Tibial artery (tissue), 4 donors: Measurements from ENCODE around the gene SOBP.

ENCODE experiments used
- DNase-seq, 2 donors: peaks; one replicate each; pipeline ENCODE4 v3.0.0-alpha.2; 2019
- H3K27ac ChIP-seq, 2 donors: fragments of 200-600 bp; sonication (generic) in 1 of 2; 1 replicate in 1 of 2; 2 replicates in 1 of 2; pipeline ENCODE4 v1.5.1; 2018 to 2019; ENCODE audit warnings: mild to moderate bottlenecking in 1 of 2
- H3K27me3 ChIP-seq, 2 donors: fragments of 200-600 bp; sonication (generic) in 1 of 2; one replicate each; pipeline versions ENCODE4 v1.5.1 to v1.6.0; 2016 to 2019
- H3K36me3 ChIP-seq, 3 donors: fragments of 200-600 bp; sonication (generic) in 2 of 3; one replicate each; pipeline ENCODE4 v1.5.1; 2016 to 2019; ENCODE audit warnings: mild to moderate bottlenecking in 2 of 3
- H3K4me1 ChIP-seq, 4 donors: fragments of 200-600 bp; sonication (generic) in 2 of 4; 1 replicate in 3 of 4; 2 replicates in 1 of 4; pipeline ENCODE4 v1.5.1; 2016 to 2019
- H3K4me3 ChIP-seq, 2 donors: fragments of 200-600 bp; sonication (generic) in 1 of 2; 1 replicate in 1 of 2; 2 replicates in 1 of 2; pipeline ENCODE4 v1.5.1; 2018 to 2019; ENCODE audit warnings: mild to moderate bottlenecking in 2 of 2
- H3K9me3 ChIP-seq, 3 donors: fragments of 200-600 bp; sonication (generic) in 1 of 3; one replicate each; pipeline ENCODE4 v1.5.1; 2016 to 2019
- intact Hi-C: fragments of 100-400 bp; cut with DNase I; formaldehyde crosslinking; loops from one replicate; pipeline ENCODE4 v1.15.0; 2023; ENCODE audit warnings: low total_unique reads
- TF ChIP-seq, protein P1 (sequence below), 2 experiments: fragments of 200-600 bp in 1 of 2; fragments of 450-650 bp in 1 of 2; IDR thresholded peaks; one replicate each; pipeline ENCODE4 v1.5.1; 2017 to 2019; ENCODE audit warnings: antibody characterized with exemption in 2 of 2, mild to moderate bottlenecking in 1 of 2, moderate library complexity in 1 of 2

SOBP gene

DNA sequence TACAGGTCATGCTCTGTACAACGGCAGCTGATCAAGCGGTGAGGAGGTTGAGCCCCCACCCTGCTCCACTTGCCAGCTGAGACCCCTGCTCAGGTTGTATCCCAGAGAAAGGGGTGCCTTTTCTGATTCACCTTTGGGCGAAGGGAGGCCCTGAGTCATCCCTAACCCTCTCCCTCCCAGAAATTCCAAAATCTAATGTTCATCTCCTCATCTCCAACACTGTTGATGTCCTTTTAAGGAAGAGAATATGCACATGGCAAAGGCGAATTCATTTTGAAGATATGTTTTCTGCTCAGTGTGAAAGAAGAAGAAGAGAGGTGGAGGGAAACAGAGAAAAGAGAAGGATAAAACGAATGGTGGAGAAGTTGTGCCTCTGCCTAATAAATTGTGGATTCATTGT lies 213.7 kb downstream of the SOBP start:
- Histone ChIP-seq H3K27ac (no peak overlapping the region), H3K4me1 (peaks cover 0 to 4% (median 0%) of the 10 kb centered on the region in 4 donors), H3K36me3 (no peaks in the 10 kb centered on the region), H3K4me3 (no peak overlapping the region), H3K9me3 (no peaks in the 10 kb centered on the region), H3K27me3 (no peaks in the 10 kb centered on the region)
- TF ChIP-seq, protein P1, sequence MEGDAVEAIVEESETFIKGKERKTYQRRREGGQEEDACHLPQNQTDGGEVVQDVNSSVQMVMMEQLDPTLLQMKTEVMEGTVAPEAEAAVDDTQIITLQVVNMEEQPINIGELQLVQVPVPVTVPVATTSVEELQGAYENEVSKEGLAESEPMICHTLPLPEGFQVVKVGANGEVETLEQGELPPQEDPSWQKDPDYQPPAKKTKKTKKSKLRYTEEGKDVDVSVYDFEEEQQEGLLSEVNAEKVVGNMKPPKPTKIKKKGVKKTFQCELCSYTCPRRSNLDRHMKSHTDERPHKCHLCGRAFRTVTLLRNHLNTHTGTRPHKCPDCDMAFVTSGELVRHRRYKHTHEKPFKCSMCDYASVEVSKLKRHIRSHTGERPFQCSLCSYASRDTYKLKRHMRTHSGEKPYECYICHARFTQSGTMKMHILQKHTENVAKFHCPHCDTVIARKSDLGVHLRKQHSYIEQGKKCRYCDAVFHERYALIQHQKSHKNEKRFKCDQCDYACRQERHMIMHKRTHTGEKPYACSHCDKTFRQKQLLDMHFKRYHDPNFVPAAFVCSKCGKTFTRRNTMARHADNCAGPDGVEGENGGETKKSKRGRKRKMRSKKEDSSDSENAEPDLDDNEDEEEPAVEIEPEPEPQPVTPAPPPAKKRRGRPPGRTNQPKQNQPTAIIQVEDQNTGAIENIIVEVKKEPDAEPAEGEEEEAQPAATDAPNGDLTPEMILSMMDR (IDR thresholded peaks at IDR 0.05): no peak
- no peak for DNase-seq
- intact Hi-C loops: no loop called here

DNA sequence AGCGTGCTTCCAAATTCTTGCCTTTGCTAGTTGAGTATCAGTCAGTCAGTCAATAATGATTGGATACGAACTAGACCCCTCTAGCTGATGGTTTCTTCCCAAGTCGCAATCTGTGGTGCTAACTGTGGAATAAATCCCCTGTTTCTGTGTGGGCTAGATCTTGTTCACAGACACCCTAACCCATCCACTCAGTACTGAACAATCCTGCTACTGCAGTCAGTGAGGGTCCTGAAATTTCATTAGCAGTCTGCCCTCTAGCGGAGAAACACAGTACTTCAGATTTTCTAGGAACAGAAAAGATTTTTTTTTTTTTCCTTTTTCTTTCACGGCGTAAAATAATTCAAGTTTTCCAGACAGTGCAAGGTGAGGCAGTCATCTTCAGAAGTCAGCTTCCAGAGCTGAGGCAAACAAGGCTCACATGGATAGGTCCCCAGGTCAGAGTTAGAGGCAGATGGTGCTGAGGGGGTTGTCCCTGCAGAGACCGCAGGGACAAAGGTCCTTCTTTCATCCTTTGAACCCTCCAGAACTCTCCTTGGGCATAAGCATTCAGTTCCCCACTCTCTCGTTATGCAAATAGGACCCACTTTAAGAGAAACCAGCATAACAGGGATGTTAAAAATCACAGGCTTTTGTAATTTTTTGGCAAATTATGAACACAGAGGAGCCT lies 214.6 kb downstream of the SOBP start:
- intact Hi-C loops: no loop called here
- no peaks in the 10 kb centered on the region for H3K9me3 ChIP-seq
- DNase-seq: no peak
- no peak overlapping the region for H3K27ac ChIP-seq
- no peaks in the 10 kb centered on the region for H3K27me3 ChIP-seq
- no peak overlapping the region for H3K4me3 ChIP-seq
- TF ChIP-seq, protein P1 (IDR thresholded peaks at IDR 0.05): peak; percentile 69 to 75
- no peaks in the 10 kb centered on the region for H3K36me3 ChIP-seq
- peaks cover 0 to 4% (median 0%) of the 10 kb centered on the region in 4 donors for H3K4me1 ChIP-seq

DNA sequence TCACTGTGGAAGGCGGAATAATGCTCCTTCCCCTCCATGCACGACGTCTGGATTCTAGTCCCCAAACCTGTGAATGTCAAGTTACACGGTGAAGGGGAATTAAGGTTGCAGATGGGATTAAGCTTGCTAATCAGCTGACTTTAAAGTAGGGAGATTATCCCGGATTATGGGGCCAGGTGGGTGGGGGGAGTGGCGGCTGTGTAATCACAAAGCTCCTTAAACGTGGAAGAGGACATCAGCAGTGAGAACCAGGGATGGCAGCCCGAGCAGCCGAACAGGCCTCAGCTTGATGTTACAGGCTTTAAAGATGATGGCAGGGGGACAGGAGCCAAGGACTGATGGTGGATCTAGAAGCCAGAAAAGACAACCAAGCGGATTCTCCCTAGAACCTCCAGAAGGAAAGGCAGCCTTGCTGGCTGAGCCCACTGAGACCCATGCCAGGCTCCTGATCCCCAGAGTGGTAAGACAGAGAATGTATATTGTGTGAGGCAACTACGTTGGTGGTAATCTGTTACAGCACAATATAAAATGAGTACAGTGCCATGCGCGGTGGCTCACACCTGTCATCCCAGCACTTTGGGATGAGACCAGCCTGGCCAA lies 216.7 kb downstream of the SOBP start:
- TF ChIP-seq, protein P1 (IDR thresholded peaks at IDR 0.05): no peak
- H3K36me3 ChIP-seq: no peaks in the 10 kb centered on the region
- intact Hi-C loops: no loop called here
- H3K4me3 ChIP-seq: no peak overlapping the region
- H3K9me3 ChIP-seq: no peaks in the 10 kb centered on the region
- no peak for DNase-seq
- H3K27ac ChIP-seq: no peak overlapping the region
- H3K4me1 ChIP-seq: peaks cover 0 to 4% (median 0%) of the 10 kb centered on the region in 4 donors
- H3K27me3 ChIP-seq: no peaks in the 10 kb centered on the region

DNA sequence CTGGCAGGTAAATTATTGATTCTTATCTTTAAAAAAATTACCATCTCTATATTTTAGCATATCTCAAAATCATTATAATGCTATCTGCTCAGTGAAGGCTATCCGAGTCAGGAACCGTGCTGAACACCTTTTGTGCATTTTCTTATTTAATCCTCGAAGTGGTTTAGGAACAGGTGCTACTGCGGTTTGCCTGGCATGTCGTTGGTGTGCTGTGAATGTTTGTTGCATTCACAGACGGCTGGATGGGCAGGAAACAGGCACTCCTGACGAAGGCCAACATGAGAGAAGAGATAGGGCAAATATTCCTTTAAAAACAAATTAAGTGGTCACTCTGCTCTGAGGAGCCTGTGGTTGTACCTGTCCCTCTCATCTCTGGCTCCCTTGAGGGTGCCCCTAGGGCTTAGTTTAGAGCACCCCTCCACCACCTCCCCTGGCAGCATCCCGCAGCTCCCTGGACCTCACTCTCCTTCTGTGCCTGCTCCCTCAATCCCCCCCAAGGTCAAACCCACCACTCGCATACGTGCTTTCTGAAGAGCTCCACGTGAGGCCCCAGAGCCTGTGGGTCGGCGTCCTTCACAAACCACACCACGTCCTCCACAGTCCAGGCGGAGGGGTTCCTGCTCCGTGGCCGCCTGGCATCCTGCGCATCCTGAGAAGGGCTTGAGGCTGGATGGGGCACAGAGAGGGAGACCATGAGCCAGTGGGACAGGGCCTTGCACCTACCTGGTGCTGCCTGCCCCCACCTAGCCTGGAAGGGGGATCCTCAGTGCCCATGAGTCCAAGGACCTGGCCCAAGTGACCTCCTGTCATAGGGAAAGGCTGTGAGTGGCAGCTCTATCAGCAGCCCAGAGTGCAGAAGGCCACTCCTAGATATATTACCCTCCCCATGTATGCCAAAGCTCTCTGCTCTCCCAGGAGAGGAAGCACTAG lies 217.7 kb downstream of the SOBP start:
- Histone ChIP-seq H3K27ac (no peak overlapping the region), H3K27me3 (no peaks in the 10 kb centered on the region), H3K4me3 (no peak overlapping the region), H3K9me3 (no peaks in the 10 kb centered on the region), H3K36me3 (no peaks in the 10 kb centered on the region), H3K4me1 (peaks cover 0 to 4% (median 1%) of the 10 kb centered on the region in 4 donors)
- TF ChIP-seq, protein P1 (IDR thresholded peaks at IDR 0.05): no peak
- DNase-seq: no peak
- intact Hi-C loops: no loop called here

DNA sequence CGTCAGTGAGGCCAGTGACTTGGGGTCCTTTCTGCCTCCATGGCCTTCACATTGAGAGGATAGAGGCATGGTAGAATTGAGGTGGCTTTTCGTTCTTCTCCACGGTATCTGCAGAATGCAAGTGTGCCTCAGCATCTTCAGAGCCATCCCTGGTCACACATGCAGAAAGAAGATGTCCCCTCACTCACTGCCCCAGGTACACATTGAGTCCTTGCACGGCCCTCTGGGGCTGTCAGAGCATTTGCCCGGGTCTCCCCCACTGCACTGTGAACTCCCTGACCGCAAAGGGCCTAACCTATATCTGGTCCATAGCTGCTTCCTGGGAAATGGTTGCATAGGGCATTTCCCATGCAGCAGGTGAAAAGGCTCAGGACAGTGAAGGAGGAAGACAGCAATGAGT lies 218.5 kb downstream of the SOBP start:
- Histone ChIP-seq H3K9me3 (no peaks in the 10 kb centered on the region), H3K4me1 (peaks cover 0 to 11% (median 5%) of the 10 kb centered on the region in 4 donors), H3K27me3 (no peaks in the 10 kb centered on the region), H3K27ac (no peak overlapping the region), H3K36me3 (no peaks in the 10 kb centered on the region), H3K4me3 (no peak overlapping the region)
- intact Hi-C loops: no loop called here
- no peak for DNase-seq
- TF ChIP-seq, protein P1 (IDR thresholded peaks at IDR 0.05): no peak
